Transverse colon (tissue), 4 donors: ENCODE results near the gene THAP5. TPM values are rescaled to one million over a fixed set of nuclear protein-coding genes. Genes with fewer than 3 reads are reported as not detected.
A peak's percentile ranks its signal among the peaks of the same experiment; 100 is the strongest.

ENCODE experiments used
- DNase-seq: peaks from one replicate; pipeline ENCODE4 v3.0.0-alpha.2; 2019
- H3K27ac ChIP-seq, 4 donors: fragments of 200-600 bp; sonication (generic); 2 replicates each; pipeline ENCODE4 v1.5.1; 2016 to 2018; ENCODE audit warnings: inconsistent platforms in 4 of 4
- H3K27me3 ChIP-seq: fragments of 200-600 bp; sonication (generic); 2 replicates; pipeline ENCODE4 v1.5.1; 2017; ENCODE audit warnings: inconsistent platforms
- H3K36me3 ChIP-seq, 4 donors: fragments of 200-600 bp; sonication (generic); 2 replicates each; pipeline ENCODE4 v1.5.1; 2017 to 2019; ENCODE audit warnings: inconsistent platforms in 4 of 4
- H3K4me1 ChIP-seq, 4 donors: fragments of 200-600 bp; sonication (generic); 2 replicates each; pipeline ENCODE4 v1.5.1; 2017 to 2020; ENCODE audit warnings: inconsistent platforms in 4 of 4
- H3K4me3 ChIP-seq, 4 donors: fragments of 200-600 bp; sonication (generic); 1 replicate in 1 of 4; 2 replicates in 3 of 4; pipeline versions ENCODE4 v1.5.1 to v1.6.1; 2017 to 2019; ENCODE audit warnings: inconsistent platforms in 4 of 4
- H3K9me3 ChIP-seq, 2 donors: fragments of 200-600 bp; sonication (generic); 2 replicates each; pipeline ENCODE4 v1.5.1; 2017 to 2019; ENCODE audit warnings: inconsistent platforms in 2 of 2
- EP300 ChIP-seq: sonication (generic); formaldehyde crosslinking; IDR thresholded peaks from one replicate; pipeline ENCODE4 v1.6.1; 2017; ENCODE audit warnings: antibody characterized with exemption, low read depth
- POLR2A ChIP-seq: fragments of 450-650 bp; IDR thresholded peaks from one replicate; pipeline ENCODE4 v1.6.1; 2016; ENCODE audit warnings: antibody characterized with exemption, mild to moderate bottlenecking, moderate library complexity
- POLR2AphosphoS5 ChIP-seq, 3 donors: sonication (generic); formaldehyde crosslinking; IDR thresholded peaks; one replicate each; pipeline ENCODE4 v1.6.1; 2016; ENCODE audit warnings: antibody characterized with exemption in 3 of 3
- WGBS, 2 donors: methylation state at CpG; one replicate each; pipeline ENCODE4 v1.1.5; 2018; ENCODE audit warnings: low coverage in 1 of 2; 5-methylcytosine and 5-hydroxymethylcytosine counted together
- in situ Hi-C, 4 donors: fragments of 200-750 bp; cut with MboI; loops; one replicate each; pipeline versions ENCODE4 v1.15.0 to v1.15.1; 2017; ENCODE audit warnings: low sequenced_read_pairs in 3 of 4, low pct_ligation_motif_present in 1 of 4, low pct_unique_long_range_greater_than_20kb in 1 of 4
- intact Hi-C: fragments of 100-400 bp; cut with DNase I; formaldehyde crosslinking; loops from one replicate; pipeline ENCODE4 v1.15.1; 2023; ENCODE audit warnings: low total_unique reads
- total RNA-seq, 4 donors: library from RNA; depleted of rRNA; stranded (reverse); fragments of >200 nt; gene quantifications; one replicate each; pipeline ENCODE4 v1.1.0, GENCODE V29; 2016
- TF ChIP-seq, protein P1 (sequence below), 5 experiments: fragments of 200-600 bp in 3 of 5; fragments of 450-650 bp in 2 of 5; sonication (generic) in 3 of 5; IDR thresholded peaks; 1 replicate in 2 of 5; 2 replicates in 3 of 5; pipeline ENCODE4 v1.5.1; 2016 to 2017; ENCODE audit warnings: antibody characterized with exemption in 5 of 5, inconsistent platforms in 3 of 5, mild to moderate bottlenecking in 2 of 5, moderate library complexity in 1 of 5

The THAP5 gene
- total RNA-seq, 4 donors from 2014 or later = 2.2 to 19.1 (median 12.8) TPM

GRCh38 chr7:108528183-108528712 is 41.3 kb downstream of the THAP5 start:
- in situ Hi-C loops = loop anchor here in 1 of 4 donors (10.0 kb wide), 1 partner anchor 47 kb away; no protein-coding TSS in a partner anchor

DNA sequence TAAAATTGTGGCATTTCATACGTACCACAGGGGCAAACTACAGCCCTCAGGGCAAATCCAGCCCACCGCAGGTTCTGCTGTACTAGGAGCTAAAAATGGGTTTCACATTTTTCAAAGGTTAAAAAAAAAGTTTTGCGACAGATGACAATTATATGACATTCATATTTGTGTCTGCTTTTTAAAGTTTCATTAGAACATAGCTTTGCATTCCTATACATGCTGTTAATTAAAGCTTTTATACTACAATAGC is 42.8 kb downstream of the THAP5 start:
- no peaks in the 10 kb centered on the region for H3K27me3 ChIP-seq
- no peaks in the 10 kb centered on the region for H3K36me3 ChIP-seq
- H3K9me3 ChIP-seq = no peaks in the 10 kb centered on the region
- peaks cover 14 to 36% (median 20%) of the 10 kb centered on the region in 4 donors for H3K4me1 ChIP-seq
- DNase-seq = no peak
- in situ Hi-C loops = loop anchor here in 1 of 4 donors (10.0 kb wide), 1 partner anchor 48 kb away; no protein-coding TSS in a partner anchor
- peak overlapping the region; percentile 97 to 100 (median 99) for H3K27ac ChIP-seq
- intact Hi-C loops = loop anchor here (5.0 kb wide), 1 partner anchor 41 kb away; the partner anchor contains the start of genes DNAJB9 and THAP5
- TF ChIP-seq POLR2A (no peak), POLR2AphosphoS5 (IDR thresholded peaks at IDR 0.05) (no peak), EP300 (no peak)
- TF ChIP-seq, protein P1, sequence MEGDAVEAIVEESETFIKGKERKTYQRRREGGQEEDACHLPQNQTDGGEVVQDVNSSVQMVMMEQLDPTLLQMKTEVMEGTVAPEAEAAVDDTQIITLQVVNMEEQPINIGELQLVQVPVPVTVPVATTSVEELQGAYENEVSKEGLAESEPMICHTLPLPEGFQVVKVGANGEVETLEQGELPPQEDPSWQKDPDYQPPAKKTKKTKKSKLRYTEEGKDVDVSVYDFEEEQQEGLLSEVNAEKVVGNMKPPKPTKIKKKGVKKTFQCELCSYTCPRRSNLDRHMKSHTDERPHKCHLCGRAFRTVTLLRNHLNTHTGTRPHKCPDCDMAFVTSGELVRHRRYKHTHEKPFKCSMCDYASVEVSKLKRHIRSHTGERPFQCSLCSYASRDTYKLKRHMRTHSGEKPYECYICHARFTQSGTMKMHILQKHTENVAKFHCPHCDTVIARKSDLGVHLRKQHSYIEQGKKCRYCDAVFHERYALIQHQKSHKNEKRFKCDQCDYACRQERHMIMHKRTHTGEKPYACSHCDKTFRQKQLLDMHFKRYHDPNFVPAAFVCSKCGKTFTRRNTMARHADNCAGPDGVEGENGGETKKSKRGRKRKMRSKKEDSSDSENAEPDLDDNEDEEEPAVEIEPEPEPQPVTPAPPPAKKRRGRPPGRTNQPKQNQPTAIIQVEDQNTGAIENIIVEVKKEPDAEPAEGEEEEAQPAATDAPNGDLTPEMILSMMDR (IDR thresholded peaks at IDR 0.05) = no peak
- 0 to 15% methylated on average over 1 to 3 of the region's 3 CpGs for whole genome bisulfite sequencing, 2 donors
- peak overlapping the region; percentile 58 to 95 (median 78) for H3K4me3 ChIP-seq

More at GRCh38 chr7:108528183-108528712, 41.3 kb downstream of the THAP5 start:
- peak; percentile 24 for DNase-seq
- peak in 2 of 3 donors; percentile 49 to 75 for TF ChIP-seq POLR2AphosphoS5 (IDR thresholded peaks at IDR 0.05)
- TF ChIP-seq, protein P1 (IDR thresholded peaks at IDR 0.05) = no peak
- no peak for TF ChIP-seq POLR2A
- TF ChIP-seq EP300 = no peak
- H3K4me1 ChIP-seq = peaks cover 14 to 24% (median 20%) of the 10 kb centered on the region in 4 donors
- no peaks in the 10 kb centered on the region for H3K36me3 ChIP-seq
- no peak overlapping the region for H3K4me3 ChIP-seq
- H3K27me3 ChIP-seq = no peaks in the 10 kb centered on the region
- H3K27ac ChIP-seq = peak overlapping the region; percentile 58 to 100 (median 85)
- 68 to 95% methylated on average over 6 of the region's 6 CpGs for WGBS, 2 donors
- intact Hi-C loops = loop anchor here (5.0 kb wide), 1 partner anchor 39 kb away; the partner anchor contains the start of genes DNAJB9 and THAP5
- no peaks in the 10 kb centered on the region for H3K9me3 ChIP-seq

GRCh38 chr7:108525985-108526767 is 43.3 kb downstream of the THAP5 start, which contains the start of gene PNPLA8:
TSS of gene PNPLA8 (minus strand) at chr7:108526135. CDS start at chr7:108515491, 10,644 bp downstream.
- H3K9me3 ChIP-seq = no peaks in the 10 kb centered on the region

More at GRCh38 chr7:108525985-108526767, 43.3 kb downstream of the THAP5 start, which contains the start of gene PNPLA8:
- WGBS, 2 donors = 1% methylated on average over 39 of the region's 64 CpGs; no CpG with 5 or more reads in 1 of the 2 donors
- DNase-seq = peak; percentile 100
- TF ChIP-seq, protein P1 (IDR thresholded peaks at IDR 0.05) = no peak
- TF ChIP-seq POLR2A (peak; percentile 98), EP300 (peak; percentile 91), POLR2AphosphoS5 (IDR thresholded peaks at IDR 0.05) (peak; percentile 96 to 97 (median 97))
- no peaks in the 10 kb centered on the region for H3K36me3 ChIP-seq
- H3K4me3 ChIP-seq = peak within 1 kb of the TSS; percentile 58 to 95 (median 78)
- peak within 1 kb of the TSS; percentile 97 to 100 (median 99) for H3K27ac ChIP-seq
- H3K4me1 ChIP-seq = peaks cover 14 to 40% (median 20%) of the 10 kb centered on the region in 4 donors
- no peaks in the 10 kb centered on the region for H3K27me3 ChIP-seq
- intact Hi-C loops (loop anchor here (5.0 kb wide), 1 partner anchor 41 kb away; the partner anchor contains the start of genes DNAJB9 and THAP5), in situ Hi-C loops (loop anchor here in 1 of 4 donors (10.0 kb wide), 1 partner anchor 49 kb away; no protein-coding TSS in a partner anchor)
